ENCODE results near the gene TTC7B.

Gene TTC7B

DNA sequence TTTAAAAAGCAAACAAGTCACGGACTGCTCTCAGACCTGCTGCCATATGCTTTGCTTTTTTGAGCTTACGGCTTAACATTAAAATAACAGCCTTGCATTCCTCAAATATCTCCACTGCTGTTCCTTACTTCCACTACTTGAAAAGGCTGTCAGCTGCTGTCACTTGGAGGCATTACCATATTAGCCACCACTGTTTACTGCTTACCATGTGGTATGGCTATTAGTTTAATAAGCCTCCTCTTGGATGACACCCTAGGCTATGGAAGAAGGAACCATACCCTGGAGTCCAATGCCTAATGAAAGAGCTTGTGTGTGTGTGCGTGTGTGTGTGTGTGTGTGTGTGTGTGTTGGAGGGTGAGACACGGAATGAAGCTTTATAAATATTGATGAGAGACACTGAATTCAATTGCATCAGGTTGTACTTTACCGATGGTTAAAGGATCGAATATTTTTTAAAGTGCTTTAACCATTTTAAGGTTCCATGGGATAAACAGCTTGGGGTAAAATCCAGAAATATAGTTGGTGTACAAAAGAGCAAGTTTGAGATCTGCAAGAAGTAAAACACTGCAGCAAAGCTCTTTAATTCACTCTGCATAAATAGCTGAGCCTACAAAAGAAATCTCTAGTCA is 174.5 kb downstream of the TTC7B start:
- no peak for DNase-seq

DNA sequence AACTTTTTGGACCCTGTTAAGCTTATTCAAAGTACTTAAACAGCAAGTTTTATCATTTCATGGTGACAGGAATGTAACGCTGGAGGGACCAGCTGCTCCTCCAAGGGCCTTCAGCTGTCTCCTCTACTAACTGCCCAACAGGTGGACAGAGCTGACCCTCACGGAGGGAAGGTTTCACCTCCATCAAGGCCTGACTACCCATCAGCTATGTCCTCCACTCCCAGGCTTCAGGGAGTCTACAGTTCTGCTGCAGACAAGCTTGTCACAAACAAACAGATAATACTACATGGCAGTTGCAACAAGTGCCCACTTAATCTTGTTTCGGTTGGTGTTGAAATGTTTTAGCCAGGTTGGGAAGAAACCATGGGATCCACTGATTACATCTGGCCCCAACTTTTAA is 175.1 kb downstream of the TTC7B start:
- no peak for DNase-seq

DNA sequence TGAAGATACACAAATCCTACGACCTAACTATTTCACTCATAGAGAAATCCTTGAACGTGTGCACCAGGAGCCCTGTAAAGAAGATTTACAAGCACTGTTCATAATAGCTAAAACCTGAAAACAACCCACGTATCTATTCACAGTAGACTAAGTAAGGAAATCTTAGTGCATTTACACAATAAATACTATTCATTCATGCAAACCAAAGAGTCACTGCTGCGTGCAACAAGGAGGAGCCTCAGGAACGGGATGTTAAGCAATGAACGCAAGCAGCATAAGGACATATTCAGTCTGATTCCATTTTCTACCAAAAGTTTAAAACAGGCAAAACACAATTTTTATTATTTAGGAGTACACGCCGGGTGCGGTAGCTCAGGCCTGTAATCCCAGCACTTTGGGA is 176.6 kb downstream of the TTC7B start:
- DNase-seq = no peak

DNA sequence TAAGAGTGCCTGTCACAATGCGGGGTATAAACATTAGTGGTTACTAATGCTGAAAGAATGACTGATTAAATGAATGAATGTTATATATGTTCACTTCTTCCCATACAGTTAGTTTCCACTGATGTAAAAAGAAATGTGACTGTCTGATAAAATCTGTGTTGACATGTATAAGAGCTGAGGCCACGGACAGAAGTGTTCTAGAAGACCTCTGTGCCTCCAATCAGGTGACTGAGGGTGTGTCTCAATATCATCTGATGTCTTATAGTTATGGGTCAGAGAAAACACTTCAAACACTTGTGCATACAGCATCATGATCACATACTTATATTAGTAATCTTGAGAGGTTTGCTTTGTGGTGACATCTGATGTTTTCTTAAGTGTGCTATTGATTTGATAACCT is 183.4 kb downstream of the TTC7B start:
- no peak for DNase-seq

DNA sequence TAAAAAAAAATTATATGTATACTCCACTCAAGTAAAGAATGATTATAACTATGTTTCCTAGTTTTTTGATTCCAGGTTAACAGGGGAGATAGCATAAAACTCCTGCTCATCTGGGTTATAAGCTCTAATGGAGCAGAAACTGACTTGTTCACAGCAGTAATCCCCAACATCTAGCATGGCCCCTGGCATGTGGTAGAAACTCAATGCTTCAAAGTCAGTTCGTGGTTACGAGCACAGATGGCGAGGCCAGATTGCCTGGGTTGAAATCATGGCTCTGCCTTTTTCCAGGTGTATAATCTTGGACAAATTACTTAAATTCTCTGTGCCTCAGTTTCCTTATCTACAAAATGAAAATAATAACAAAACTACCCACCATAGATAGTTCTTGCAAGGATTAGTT is 183.8 kb downstream of the TTC7B start:
- no peak for DNase-seq

DNA sequence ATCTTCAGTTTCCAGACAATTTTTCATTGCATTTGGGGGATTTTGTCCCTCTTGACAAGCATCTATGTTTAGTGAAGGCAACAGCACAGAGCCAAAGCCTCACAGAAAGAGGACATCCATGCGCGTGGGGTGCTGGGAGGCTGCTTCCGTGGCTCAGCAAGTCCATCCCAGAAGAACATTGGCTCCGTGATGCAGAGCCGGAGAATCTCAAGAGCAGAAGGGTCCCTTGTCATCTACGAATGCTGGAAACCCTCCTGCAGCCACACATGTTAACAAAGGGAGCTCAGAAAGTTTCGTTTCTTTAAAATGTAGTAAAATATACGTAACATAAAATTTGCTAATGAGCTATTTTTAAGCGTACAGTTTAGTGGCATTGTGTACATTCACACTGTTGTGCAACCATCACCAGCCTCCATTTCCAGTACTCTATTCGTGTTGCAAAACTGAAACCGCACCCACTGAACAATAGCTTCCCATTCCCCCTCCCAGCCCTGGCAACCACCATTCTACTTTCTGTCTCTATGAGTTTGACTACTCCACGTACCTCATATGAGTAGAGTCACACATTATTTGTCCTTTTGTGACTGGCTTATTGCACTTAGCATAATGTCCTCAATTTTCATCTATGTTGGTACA is 185.9 kb downstream of the TTC7B start:
- DNase-seq = no peak

DNA sequence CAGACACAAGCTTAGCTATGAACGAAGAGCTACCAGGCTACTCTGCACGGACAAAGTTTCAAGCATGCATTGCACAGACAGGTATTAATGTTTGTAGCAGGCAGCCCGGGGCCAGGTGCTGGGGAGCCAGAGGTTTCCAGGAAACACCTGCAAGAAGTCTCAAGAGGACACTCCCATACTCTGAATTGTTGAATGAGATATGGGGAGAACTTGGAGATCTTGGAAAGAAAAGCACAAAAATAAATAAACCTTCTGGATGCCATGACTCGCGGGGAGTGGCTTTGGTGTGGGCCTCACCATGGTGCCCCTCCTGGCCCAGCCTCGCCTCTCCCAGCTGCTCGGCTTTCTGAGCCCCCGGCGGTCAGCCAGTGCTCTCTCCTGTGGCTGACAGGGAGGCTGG is 186.8 kb downstream of the TTC7B start:
- no peak for DNase-seq

DNA sequence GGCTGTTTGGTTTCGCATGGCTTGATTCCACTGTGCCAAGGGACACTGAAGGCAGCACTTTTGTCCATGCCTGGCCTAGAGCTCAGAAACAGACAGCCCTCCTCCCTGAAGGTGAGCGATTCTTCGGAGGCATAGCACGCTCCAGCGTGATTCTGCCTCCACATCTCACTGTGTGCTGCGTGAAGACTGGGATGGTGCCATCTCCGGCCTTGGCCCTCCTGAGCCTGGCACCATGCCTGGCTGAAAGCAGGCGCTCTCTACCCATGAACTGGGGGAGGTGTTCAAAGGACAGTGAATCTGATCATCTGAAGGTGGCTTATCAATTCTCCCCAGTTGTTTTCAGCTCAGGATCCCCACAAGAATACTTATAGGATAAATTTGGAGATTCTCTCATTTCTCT is 187.4 kb downstream of the TTC7B start:
- no peak for DNase-seq

DNA sequence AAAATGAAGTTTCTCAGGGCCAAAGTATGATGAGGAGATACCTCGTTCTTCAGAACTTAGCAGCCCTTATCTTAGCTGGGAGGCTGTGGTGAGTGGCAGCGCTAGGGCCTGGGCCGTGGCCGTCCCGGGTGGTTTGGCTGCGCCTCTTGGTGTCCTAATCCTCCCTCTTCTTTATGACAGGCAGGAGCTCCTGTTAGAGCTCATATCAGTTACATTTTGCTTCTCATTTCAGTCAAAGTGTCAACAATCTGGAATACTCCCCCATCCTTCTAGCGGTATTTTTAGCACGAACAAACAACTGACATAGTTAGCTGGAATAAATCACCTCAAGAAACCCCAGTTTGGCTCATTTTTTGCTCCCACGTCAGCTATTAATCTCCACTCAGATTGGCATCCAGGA is 188.8 kb downstream of the TTC7B start:
- no peak for DNase-seq

GRCh38 chr14:90626550-90626949 is 189.7 kb downstream of the TTC7B start:
- DNase-seq = no peak

DNA sequence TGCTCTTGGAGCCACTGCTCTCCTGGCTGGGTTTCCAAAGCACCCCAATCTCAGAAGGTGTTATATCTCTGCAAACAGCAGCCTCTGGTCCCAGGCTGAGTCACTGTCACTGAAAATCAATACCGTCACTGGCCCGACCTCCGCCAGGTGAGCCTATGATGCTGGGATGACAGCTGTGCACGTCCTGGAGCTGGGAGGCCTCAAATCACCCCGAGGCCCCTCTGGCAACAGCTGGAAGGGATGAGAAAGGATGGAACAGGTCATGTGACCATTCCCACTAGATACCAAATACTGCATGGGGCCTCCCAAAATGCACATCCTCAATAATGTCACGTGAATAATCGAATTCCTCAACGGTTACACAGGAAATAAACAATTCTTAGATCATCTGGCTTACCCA is 190.8 kb downstream of the TTC7B start:
- no peak for DNase-seq

- DNase-seq = no peak
Observed at GRCh38 chr14:90624732-90625400, 191.4 kb downstream of the TTC7B start.

DNA sequence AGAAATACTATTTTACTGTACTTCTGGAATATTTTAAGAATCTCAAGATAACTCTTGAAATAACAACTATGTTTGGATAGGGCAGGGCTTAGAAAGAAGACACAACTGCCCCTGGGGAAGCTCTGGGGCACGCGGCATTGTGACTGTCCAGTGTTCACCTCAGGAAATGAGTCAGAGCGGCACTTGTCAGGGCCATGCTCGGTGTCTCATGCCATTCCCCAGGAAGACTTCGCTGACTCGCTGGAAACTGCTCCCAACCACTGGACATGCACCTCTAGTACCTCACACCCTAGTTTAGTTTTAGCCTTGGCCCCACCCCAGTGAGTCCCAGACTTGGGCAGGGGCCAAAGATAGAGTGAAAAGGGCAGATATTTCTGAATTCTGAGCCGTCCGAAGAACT is 192.0 kb downstream of the TTC7B start:
- peak; percentile 26 for DNase-seq

DNA sequence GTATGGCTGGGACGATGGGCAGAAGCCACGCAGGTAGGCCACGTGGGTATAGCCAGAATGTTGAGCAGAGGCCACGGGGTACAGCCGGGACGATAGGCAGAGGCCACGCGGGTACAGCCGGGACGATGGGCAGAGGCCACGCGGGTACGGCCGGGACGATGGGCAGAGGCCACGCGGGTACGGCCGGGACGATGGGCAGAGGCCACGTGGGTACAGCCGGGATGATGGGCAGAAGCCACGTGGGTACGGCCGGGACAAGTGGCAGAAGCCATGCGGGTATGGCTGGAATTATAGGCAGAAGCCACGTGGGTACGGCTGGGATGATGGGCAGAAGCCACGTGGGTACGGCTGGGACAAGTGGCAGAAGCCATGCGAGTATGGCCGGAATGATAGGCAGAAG is 195.0 kb downstream of the TTC7B start:
- DNase-seq = no peak

DNA sequence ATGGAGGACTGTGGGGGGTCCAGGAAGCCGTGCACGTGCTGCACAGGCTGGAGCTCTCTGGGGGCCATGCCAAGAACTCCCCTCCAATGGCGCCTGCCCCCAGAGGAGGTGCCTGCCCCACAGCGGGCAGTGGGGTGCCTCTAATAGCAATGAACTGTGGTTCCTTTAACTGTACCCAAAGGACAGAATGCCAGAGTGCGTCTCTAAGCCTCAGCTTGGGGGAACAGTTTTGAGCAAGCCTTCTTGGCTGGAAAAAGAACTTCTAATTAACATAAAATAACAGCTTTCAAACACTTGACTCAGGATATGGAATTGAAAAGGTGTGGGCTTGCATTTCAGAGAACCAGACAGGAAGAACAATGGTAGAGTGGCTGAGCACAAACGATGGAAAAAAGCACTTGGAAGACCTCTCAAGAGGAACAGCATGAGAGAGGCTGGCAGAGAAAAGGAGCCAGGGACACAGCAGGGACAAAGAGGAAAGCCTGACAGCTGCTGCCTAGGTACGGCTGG is 195.6 kb downstream of the TTC7B start:
- no peak for DNase-seq

DNA sequence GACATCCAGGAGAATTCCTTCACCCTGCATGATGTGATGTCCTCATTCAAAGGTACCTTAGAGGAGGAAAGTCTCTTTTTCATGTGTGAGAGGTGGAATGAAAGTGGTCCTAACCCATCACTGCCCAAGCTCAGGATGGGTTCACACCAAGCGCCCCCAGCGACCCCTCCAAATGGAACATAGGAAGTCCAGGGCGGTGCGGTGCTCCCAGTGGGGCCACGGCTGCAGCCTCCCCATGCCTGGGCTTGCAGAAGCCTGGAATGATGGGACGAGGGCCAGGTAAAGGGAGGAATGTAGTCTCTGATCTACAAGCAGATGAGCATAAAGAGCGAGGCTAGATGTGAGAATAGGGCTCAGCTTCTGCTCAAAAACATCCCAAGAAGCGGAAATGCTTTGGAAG is 196.3 kb downstream of the TTC7B start:
- DNase-seq = no peak

DNA sequence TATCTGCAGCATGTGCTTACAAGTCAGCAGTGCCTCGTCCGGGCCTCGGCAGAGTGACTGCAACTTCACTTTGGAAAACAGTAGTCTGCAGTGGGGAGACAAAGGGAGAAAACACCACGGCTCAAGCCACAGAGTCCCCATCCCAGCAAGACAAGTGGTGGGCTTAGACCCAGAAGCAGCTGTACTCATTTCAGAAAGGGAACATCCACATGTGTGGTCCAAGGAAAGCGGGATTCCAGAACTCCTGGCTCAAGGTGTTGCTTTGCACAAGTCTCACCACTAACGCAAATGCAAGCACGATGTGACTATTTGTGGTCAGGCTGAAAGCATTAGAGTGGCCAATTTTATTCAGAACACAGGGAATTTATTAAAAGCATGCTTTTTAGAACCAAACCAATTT is 198.3 kb downstream of the TTC7B start:
- DNase-seq = no peak

DNA sequence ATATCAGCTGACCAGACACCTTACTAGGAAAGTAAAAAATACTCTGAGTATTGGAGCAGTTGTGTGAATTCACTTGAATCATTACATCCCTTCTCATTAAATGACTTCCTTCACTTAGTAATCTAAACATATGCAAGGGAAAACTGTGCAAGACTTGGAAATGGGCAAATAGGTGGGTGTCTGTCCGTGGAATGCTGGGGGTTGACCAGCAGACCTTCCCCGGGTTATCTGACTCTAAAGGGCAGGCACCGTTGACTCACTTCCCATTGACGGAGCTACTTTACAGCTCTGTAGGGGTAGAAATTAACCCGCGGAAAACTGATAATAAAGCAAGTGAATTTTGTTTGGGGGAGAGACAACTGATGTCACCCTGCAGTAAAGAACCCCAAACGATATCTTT is 199.3 kb downstream of the TTC7B start:
- DNase-seq = no peak

- DNase-seq = no peak
Observed at GRCh38 chr14:90616313-90616712, 199.9 kb downstream of the TTC7B start.

GRCh38 chr14:90615517-90616060 is 200.6 kb downstream of the TTC7B start:
- no peak for DNase-seq

DNA sequence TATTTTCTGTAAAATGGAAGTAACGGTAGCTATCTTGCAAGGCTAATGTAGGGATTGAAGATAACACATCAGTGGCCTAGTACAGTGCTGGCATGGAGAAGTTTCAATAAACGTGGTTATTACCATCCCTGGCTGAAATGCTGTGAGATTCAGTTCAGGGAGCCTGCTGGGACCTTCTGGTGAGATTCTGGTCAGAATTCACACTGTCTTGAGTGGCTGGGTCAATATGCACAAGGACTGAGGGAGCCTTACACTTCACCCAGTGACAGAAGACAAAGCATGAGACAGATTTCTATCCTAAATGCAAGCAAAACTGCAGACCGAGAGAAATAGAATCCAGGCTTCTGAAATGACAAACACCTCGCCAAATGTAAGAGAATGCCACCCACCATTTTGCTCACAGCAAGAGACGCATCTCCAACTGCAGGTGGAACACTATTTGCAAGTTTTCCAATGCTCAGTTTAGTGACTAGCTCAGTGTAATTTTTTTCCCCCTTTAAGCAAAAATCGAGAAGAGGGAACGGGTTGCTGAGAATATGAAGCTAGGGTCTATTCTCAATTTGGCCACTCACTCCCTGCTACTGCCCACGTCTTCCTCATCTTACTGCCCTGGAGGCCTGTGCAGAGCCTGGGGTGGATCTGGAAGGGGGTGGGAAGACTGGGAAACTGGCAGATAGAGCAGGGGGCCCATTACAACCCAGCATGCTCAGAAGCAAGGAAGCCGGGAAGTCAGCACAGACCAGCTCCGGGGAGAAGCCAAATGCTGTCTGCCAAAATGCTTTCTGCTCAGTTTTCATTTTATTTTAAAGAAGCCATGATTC is 201.3 kb downstream of the TTC7B start:
- DNase-seq = no peak

DNA sequence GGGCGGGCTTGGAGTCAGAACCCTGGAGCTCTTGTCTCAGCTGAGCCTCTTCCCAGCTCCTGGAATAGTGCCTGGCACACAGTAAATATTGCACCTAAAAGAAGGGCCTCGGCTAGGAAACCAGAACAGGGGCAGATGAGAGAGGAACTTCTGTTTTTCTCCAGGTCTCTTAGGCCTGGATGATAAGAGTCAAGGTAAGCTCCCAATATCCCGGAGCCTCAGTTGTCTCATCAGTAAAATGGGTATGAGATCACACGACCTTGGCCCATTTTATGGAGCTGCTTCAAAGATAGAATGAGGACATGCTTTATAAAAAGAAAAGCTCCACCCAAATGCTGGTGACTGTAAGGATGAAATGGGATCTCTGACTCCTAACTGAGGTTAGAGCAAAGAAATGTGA is 202.2 kb downstream of the TTC7B start:
- no peak for DNase-seq

DNA sequence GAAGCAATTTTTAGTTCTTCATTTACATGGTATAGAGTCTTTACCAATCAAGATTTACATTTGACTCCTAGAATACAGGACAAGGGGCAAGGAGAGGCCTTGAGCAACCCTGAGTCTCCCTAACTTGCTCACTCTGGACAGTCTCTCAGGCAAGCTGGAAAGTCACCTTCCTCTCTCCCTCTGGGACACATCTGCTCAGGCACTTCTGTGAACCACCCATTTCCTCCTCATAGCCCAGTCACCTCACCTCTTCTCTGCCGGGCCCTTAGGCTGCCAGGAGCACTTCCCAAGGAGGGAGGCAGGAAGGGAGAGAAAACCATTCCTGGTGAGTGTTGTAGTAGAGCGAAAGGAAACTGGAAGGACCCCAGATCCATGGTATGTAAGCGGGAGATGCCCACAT is 202.8 kb downstream of the TTC7B start:
- DNase-seq = no peak

Measured in 8988T (cell line).